Neural cell (in vitro differentiated cells): Measurements from ENCODE around the gene TMEM235. TPM values are rescaled to one million over a fixed set of nuclear protein-coding genes. Genes with fewer than 3 reads are reported as not detected.

ENCODE experiments used
- H2AFZ ChIP-seq: fragments of 200-600, 300-800 bp; sonication (generic), shearing (Covaris generic); 2 replicates; pipeline ENCODE4 v1.6.0; 2014; ENCODE audit warnings: low read depth, mild to moderate bottlenecking, antibody characterized with exemption, low read length, moderate library complexity
- H3F3A ChIP-seq: fragments of 200-600 bp; shearing (Covaris generic); 2 replicates; pipeline ENCODE4 v1.6.1; 2016; ENCODE audit warnings: mild to moderate bottlenecking, moderate library complexity, mixed read lengths, antibody characterized with exemption, low read length; ENCODE audit not compliant: insufficient read depth, poor library complexity, severe bottlenecking
- H3K27ac ChIP-seq: fragments of 200-600, 300-800 bp; sonication (generic), shearing (Covaris generic); 2 replicates; pipeline ENCODE4 v1.5.1; 2014; ENCODE audit warnings: mild to moderate bottlenecking, low read length, moderate library complexity
- H3K27me3 ChIP-seq: fragments of 300-800, 200-600 bp; sonication (generic), shearing (Covaris generic); 2 replicates; pipeline ENCODE4 v1.6.0; 2014; ENCODE audit warnings: mild to moderate bottlenecking, low read depth, low read length, moderate library complexity; ENCODE audit not compliant: insufficient read depth
- H3K36me3 ChIP-seq: fragments of 300-800, 200-600 bp; sonication (generic), shearing (Covaris generic); 2 replicates; pipeline ENCODE4 v1.5.1; 2014; ENCODE audit warnings: mild to moderate bottlenecking, antibody characterized with exemption, low read length, moderate library complexity; ENCODE audit not compliant: insufficient read depth
- H3K4me2 ChIP-seq: fragments of 300-800, 200-600 bp; sonication (generic), shearing (Covaris generic); 2 replicates; pipeline ENCODE4 v1.6.0; 2014; ENCODE audit warnings: mild to moderate bottlenecking, low read length
- H3K4me3 ChIP-seq: fragments of 300-800, 200-600 bp; sonication (generic), shearing (Covaris generic); 2 replicates; pipeline ENCODE4 v1.5.1; 2014; ENCODE audit warnings: mild to moderate bottlenecking, low read length, moderate library complexity
- H3K79me2 ChIP-seq: fragments of 200-600 bp; shearing (Covaris generic); replicated peaks from 2 replicates; pipeline ENCODE4 v1.6.0; 2014; ENCODE audit warnings: mild to moderate bottlenecking, low read length, moderate library complexity; ENCODE audit not compliant: insufficient read depth
- H3K9ac ChIP-seq: fragments of 300-800, 200-600 bp; sonication (generic), shearing (Covaris generic); 2 replicates; pipeline ENCODE4 v1.6.1; 2016; ENCODE audit warnings: mild to moderate bottlenecking, low read length, mixed read lengths
- H3K9me2 ChIP-seq: fragments of 200-600 bp; shearing (Covaris generic); 2 replicates; pipeline ENCODE4 v1.6.1; 2016; ENCODE audit warnings: mild to moderate bottlenecking, low read length, mixed read lengths; ENCODE audit not compliant: insufficient read depth
- H3K9me3 ChIP-seq: fragments of 200-600, 300-800 bp; sonication (generic), shearing (Covaris generic); 2 replicates; pipeline ENCODE4 v1.6.1; 2016; ENCODE audit warnings: mild to moderate bottlenecking, mixed run types, low read length, moderate library complexity, mixed read lengths
- H4K20me1 ChIP-seq: fragments of 200-600 bp; shearing (Covaris generic); 2 replicates; pipeline ENCODE4 v1.6.1; 2016; ENCODE audit warnings: mild to moderate bottlenecking, mixed run types; ENCODE audit not compliant: insufficient read depth
- EP300 ChIP-seq: fragments of 450-650 bp; conservative IDR thresholded peaks from 2 replicates; pipeline ENCODE4 v1.6.1; 2014; ENCODE audit warnings: antibody characterized with exemption, mild to moderate bottlenecking, moderate library complexity; ENCODE audit not compliant: poor library complexity, severe bottlenecking
- EZH2 ChIP-seq: fragments of 200-600, 300-800 bp; shearing (Covaris generic), sonication (generic); IDR thresholded peaks from 2 replicates; pipeline ENCODE4 v1.6.1; 2014; ENCODE audit warnings: antibody characterized with exemption, low read length, borderline replicate concordance, mild to moderate bottlenecking; ENCODE audit not compliant: insufficient read depth, poor library complexity, severe bottlenecking
- MXI1 ChIP-seq: fragments of 450-650 bp; conservative IDR thresholded peaks from 2 replicates; pipeline ENCODE4 v1.6.1; 2014; ENCODE audit warnings: antibody characterized with exemption, mild to moderate bottlenecking; ENCODE audit not compliant: poor library complexity, severe bottlenecking
- POLR2AphosphoS5 ChIP-seq: IDR thresholded peaks from 2 replicates; pipeline ENCODE4 v1.6.1; 2012
- RAD21 ChIP-seq: fragments of 450-650 bp; conservative IDR thresholded peaks from 2 replicates; pipeline ENCODE4 v1.6.1; 2014; ENCODE audit warnings: antibody characterized with exemption, mild to moderate bottlenecking, moderate library complexity
- SMC3 ChIP-seq: fragments of 450-650 bp; conservative IDR thresholded peaks from 2 replicates; pipeline ENCODE4 v1.6.1; 2014; ENCODE audit warnings: antibody characterized with exemption, mild to moderate bottlenecking, moderate library complexity; ENCODE audit not compliant: poor library complexity
- TAF1 ChIP-seq: IDR thresholded peaks from 2 replicates; pipeline ENCODE4 v1.6.1; 2012; ENCODE audit warnings: low read depth
- polyA plus RNA-seq: library from polyadenylated mRNA; depleted of rRNA; stranded (reverse); fragments of >200 nt; gene quantifications from 2 replicates; pipeline ENCODE4 v1.2.3, GENCODE V29; 2014
- TF ChIP-seq, protein P1 (sequence below): fragments of 450-650 bp; IDR thresholded peaks from 2 replicates; pipeline ENCODE4 v1.5.1; 2014; ENCODE audit warnings: antibody characterized with exemption, mild to moderate bottlenecking, moderate library complexity; ENCODE audit not compliant: poor library complexity, severe bottlenecking
- TF ChIP-seq, protein P2 (sequence below): IDR thresholded peaks from 2 replicates; pipeline ENCODE4 v1.6.1; 2012; ENCODE audit warnings: borderline replicate concordance

TMEM235 gene
- polyA plus RNA-seq, 1 donor from 2014 or later, result not detected

- H3K4me3 ChIP-seq, result no peak overlapping the region
- no peak overlapping the region for H2AFZ ChIP-seq
- TF ChIP-seq, protein P1, sequence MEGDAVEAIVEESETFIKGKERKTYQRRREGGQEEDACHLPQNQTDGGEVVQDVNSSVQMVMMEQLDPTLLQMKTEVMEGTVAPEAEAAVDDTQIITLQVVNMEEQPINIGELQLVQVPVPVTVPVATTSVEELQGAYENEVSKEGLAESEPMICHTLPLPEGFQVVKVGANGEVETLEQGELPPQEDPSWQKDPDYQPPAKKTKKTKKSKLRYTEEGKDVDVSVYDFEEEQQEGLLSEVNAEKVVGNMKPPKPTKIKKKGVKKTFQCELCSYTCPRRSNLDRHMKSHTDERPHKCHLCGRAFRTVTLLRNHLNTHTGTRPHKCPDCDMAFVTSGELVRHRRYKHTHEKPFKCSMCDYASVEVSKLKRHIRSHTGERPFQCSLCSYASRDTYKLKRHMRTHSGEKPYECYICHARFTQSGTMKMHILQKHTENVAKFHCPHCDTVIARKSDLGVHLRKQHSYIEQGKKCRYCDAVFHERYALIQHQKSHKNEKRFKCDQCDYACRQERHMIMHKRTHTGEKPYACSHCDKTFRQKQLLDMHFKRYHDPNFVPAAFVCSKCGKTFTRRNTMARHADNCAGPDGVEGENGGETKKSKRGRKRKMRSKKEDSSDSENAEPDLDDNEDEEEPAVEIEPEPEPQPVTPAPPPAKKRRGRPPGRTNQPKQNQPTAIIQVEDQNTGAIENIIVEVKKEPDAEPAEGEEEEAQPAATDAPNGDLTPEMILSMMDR, result no peak
- TF ChIP-seq EP300 (no peak), EZH2 (no peak), TAF1 (no peak), RAD21 (no peak), MXI1 (no peak), POLR2AphosphoS5 (no peak), SMC3 (no peak)
- TF ChIP-seq, protein P2, sequence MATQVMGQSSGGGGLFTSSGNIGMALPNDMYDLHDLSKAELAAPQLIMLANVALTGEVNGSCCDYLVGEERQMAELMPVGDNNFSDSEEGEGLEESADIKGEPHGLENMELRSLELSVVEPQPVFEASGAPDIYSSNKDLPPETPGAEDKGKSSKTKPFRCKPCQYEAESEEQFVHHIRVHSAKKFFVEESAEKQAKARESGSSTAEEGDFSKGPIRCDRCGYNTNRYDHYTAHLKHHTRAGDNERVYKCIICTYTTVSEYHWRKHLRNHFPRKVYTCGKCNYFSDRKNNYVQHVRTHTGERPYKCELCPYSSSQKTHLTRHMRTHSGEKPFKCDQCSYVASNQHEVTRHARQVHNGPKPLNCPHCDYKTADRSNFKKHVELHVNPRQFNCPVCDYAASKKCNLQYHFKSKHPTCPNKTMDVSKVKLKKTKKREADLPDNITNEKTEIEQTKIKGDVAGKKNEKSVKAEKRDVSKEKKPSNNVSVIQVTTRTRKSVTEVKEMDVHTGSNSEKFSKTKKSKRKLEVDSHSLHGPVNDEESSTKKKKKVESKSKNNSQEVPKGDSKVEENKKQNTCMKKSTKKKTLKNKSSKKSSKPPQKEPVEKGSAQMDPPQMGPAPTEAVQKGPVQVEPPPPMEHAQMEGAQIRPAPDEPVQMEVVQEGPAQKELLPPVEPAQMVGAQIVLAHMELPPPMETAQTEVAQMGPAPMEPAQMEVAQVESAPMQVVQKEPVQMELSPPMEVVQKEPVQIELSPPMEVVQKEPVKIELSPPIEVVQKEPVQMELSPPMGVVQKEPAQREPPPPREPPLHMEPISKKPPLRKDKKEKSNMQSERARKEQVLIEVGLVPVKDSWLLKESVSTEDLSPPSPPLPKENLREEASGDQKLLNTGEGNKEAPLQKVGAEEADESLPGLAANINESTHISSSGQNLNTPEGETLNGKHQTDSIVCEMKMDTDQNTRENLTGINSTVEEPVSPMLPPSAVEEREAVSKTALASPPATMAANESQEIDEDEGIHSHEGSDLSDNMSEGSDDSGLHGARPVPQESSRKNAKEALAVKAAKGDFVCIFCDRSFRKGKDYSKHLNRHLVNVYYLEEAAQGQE, result no peak
- no peak overlapping the region for H3K9ac ChIP-seq
- H3K9me2 ChIP-seq, result no peaks in the 10 kb centered on the region
- no peak overlapping the region for H3K4me2 ChIP-seq
- H3K27me3 ChIP-seq, result no peaks in the 10 kb centered on the region
- H3K79me2 ChIP-seq, result no peaks in the 10 kb centered on the region
- no peaks in the 10 kb centered on the region for H3K36me3 ChIP-seq
- H3F3A ChIP-seq, result no peaks in the 10 kb centered on the region
- no peak overlapping the region for H3K27ac ChIP-seq
- no peaks in the 10 kb centered on the region for H3K9me3 ChIP-seq
- H4K20me1 ChIP-seq, result no peaks in the 10 kb centered on the region
Observed at GRCh38 chr17:78255953-78256706, 24.7 kb downstream of the TMEM235 start.

GRCh38 chr17:78256707-78257591 lies 25.5 kb downstream of the TMEM235 start:
- Histone ChIP-seq H3K36me3 (no peaks in the 10 kb centered on the region), H3K4me3 (no peak overlapping the region), H3K9me3 (no peaks in the 10 kb centered on the region), H3F3A (no peaks in the 10 kb centered on the region), H3K4me2 (no peak overlapping the region), H3K9ac (no peak overlapping the region), H3K27me3 (no peaks in the 10 kb centered on the region), H4K20me1 (no peaks in the 10 kb centered on the region), H2AFZ (no peak overlapping the region), H3K79me2 (no peaks in the 10 kb centered on the region), H3K9me2 (no peaks in the 10 kb centered on the region), H3K27ac (no peak overlapping the region)
- no peak for TF ChIP-seq EP300
- TF ChIP-seq, protein P1, result no peak
- no peak for TF ChIP-seq SMC3
- TF ChIP-seq EZH2, result no peak
- no peak for TF ChIP-seq MXI1
- no peak for TF ChIP-seq TAF1
- TF ChIP-seq, protein P2, result no peak
- no peak for TF ChIP-seq RAD21
- no peak for TF ChIP-seq POLR2AphosphoS5
